ENCODE data around the gene PCDH19. TPM values are rescaled to one million over a fixed set of nuclear protein-coding genes. Genes with fewer than 3 reads are reported as not detected.

The PCDH19 gene
- polyA plus RNA-seq, 1 donor from 2014 or later: 8.2 TPM

DNA sequence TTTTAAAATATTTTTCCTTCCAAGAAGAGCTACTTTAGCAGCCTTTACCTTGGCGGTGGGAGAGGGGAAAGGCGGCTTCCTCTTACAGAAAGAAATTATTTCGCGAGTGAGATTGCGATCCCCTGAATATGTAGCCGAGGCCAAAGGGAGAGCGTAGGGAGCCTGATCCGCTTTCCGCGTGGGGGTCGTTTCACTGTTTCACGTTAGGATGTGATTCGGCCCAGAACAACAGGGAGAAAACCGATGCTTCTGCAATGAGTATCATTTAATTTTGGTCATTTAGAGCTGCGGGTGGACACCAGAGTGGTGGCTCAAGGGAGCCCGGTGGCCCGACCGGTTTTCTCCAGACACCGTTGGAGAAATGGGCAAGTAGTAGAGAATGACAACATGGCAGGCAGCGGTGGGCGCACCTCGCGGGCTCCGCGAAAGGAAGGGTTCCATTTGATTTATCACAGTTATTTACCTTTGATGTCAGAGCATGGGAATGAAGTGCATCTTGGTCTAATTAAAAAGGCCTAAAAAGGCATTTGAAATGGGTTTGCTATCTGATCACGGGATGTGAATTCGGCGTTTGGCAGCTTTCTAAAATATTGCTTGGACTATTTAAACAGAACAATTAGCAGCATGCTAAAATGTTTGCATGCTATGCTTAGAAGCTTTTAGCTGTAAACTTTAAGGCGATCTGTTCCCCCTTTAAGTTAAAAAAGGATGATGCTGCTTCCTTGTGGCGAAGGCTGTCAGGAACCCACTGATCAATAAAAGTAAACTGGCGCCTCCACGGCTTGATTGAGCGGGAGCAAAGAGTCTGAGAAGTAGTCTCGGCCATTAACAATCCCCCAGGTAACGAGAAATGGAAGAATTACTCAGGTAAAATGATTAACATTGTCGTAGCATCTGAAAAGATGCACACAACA is 2.0 kb upstream of the PCDH19 start:
- Histone ChIP-seq H3K27me3 (ENCODE audit: insufficient read depth, low read depth, low read length) (peaks cover 19% of the 10 kb centered on the region), H3F3A (ENCODE audit: insufficient read depth, low read length, poor library complexity, severe bottlenecking) (no peaks in the 10 kb centered on the region), H3K36me3 (ENCODE audit: insufficient read depth, low read length) (no peaks in the 10 kb centered on the region), H3K4me2 (ENCODE audit: low read length) (no peak overlapping the region), H3K79me2 (replicated peaks; ENCODE audit: insufficient read depth, low read length) (peaks cover 6% of the 10 kb centered on the region), H3K9me2 (ENCODE audit: insufficient read depth, low read length) (no peaks in the 10 kb centered on the region), H3K9ac (ENCODE audit: low read length) (no peak overlapping the region), H3K4me3 (ENCODE audit: low read length) (peak overlapping the region; percentile 77), H2AFZ (ENCODE audit: low read depth, low read length) (no peak overlapping the region), H3K27ac (ENCODE audit: low read length) (no peak overlapping the region), H3K9me3 (ENCODE audit: low read length) (no peaks in the 10 kb centered on the region), H4K20me1 (ENCODE audit: insufficient read depth) (no peaks in the 10 kb centered on the region)
- TF ChIP-seq TAF1 (IDR thresholded peaks at IDR 0.05; ENCODE audit: low read depth) (no peak), EZH2 (IDR thresholded peaks at IDR 0.05; ENCODE audit: borderline replicate concordance, insufficient read depth, low read length, poor library complexity, severe bottlenecking) (no peak), MXI1 (conservative IDR thresholded peaks at IDR 0.05; ENCODE audit: poor library complexity, severe bottlenecking) (no peak), RAD21 (conservative IDR thresholded peaks at IDR 0.05) (no peak), SMC3 (conservative IDR thresholded peaks at IDR 0.05; ENCODE audit: poor library complexity) (no peak), POLR2AphosphoS5 (IDR thresholded peaks at IDR 0.05) (no peak)
- TF ChIP-seq, protein P1, sequence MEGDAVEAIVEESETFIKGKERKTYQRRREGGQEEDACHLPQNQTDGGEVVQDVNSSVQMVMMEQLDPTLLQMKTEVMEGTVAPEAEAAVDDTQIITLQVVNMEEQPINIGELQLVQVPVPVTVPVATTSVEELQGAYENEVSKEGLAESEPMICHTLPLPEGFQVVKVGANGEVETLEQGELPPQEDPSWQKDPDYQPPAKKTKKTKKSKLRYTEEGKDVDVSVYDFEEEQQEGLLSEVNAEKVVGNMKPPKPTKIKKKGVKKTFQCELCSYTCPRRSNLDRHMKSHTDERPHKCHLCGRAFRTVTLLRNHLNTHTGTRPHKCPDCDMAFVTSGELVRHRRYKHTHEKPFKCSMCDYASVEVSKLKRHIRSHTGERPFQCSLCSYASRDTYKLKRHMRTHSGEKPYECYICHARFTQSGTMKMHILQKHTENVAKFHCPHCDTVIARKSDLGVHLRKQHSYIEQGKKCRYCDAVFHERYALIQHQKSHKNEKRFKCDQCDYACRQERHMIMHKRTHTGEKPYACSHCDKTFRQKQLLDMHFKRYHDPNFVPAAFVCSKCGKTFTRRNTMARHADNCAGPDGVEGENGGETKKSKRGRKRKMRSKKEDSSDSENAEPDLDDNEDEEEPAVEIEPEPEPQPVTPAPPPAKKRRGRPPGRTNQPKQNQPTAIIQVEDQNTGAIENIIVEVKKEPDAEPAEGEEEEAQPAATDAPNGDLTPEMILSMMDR (IDR thresholded peaks at IDR 0.05; ENCODE audit: poor library complexity, severe bottlenecking): no peak

GRCh38 chrX:100410901-100411801 is 1.1 kb upstream of the PCDH19 start:
- Histone ChIP-seq H3K27me3 (ENCODE audit: insufficient read depth, low read depth, low read length) (peaks cover 19% of the 10 kb centered on the region), H3K36me3 (ENCODE audit: insufficient read depth, low read length) (no peaks in the 10 kb centered on the region), H3K4me3 (ENCODE audit: low read length) (peak overlapping the region; percentile 77), H2AFZ (ENCODE audit: low read depth, low read length) (no peak overlapping the region), H3K9me2 (ENCODE audit: insufficient read depth, low read length) (no peaks in the 10 kb centered on the region), H3K4me2 (ENCODE audit: low read length) (no peak overlapping the region), H4K20me1 (ENCODE audit: insufficient read depth) (no peaks in the 10 kb centered on the region), H3K9me3 (ENCODE audit: low read length) (no peaks in the 10 kb centered on the region), H3F3A (ENCODE audit: insufficient read depth, low read length, poor library complexity, severe bottlenecking) (no peaks in the 10 kb centered on the region), H3K27ac (ENCODE audit: low read length) (no peak overlapping the region), H3K9ac (ENCODE audit: low read length) (peak overlapping the region; percentile 12), H3K79me2 (replicated peaks; ENCODE audit: insufficient read depth, low read length) (peaks cover 14% of the 10 kb centered on the region)
- TF ChIP-seq POLR2AphosphoS5 (IDR thresholded peaks at IDR 0.05): no peak
- TF ChIP-seq RAD21 (conservative IDR thresholded peaks at IDR 0.05): no peak
- no peak for TF ChIP-seq EP300 (conservative IDR thresholded peaks at IDR 0.05; ENCODE audit: poor library complexity, severe bottlenecking)
- TF ChIP-seq, protein P1 (IDR thresholded peaks at IDR 0.05; ENCODE audit: poor library complexity, severe bottlenecking): no peak
- no peak for TF ChIP-seq MXI1 (conservative IDR thresholded peaks at IDR 0.05; ENCODE audit: poor library complexity, severe bottlenecking)
- TF ChIP-seq REST (IDR thresholded peaks at IDR 0.05; ENCODE audit: borderline replicate concordance): no peak
- TF ChIP-seq SMC3 (conservative IDR thresholded peaks at IDR 0.05; ENCODE audit: poor library complexity): no peak
- TF ChIP-seq TAF1 (IDR thresholded peaks at IDR 0.05; ENCODE audit: low read depth): no peak
- TF ChIP-seq EZH2 (IDR thresholded peaks at IDR 0.05; ENCODE audit: borderline replicate concordance, insufficient read depth, low read length, poor library complexity, severe bottlenecking): no peak

Data from neural cell (in vitro differentiated cells).